GM12878 (cell line): ENCODE data around the gene HSF4. TPM values are rescaled to one million over a fixed set of nuclear protein-coding genes. Genes with fewer than 3 reads are reported as not detected.

ENCODE experiments used
- BCL11A ChIP-seq: IDR thresholded peaks from 2 replicates; pipeline ENCODE4 v1.6.1; 2011; ENCODE audit warnings: low read depth, low read length
- BHLHE40 ChIP-seq, 2 experiments: fragments of 450-650 bp in 1 of 2; IDR thresholded peaks; 2 replicates each; pipeline ENCODE4 v1.6.1; 2011 to 2017; ENCODE audit warnings: low read depth in 2 of 2, borderline replicate concordance in 1 of 2, improper control_type of control experiment in 1 of 2, low read length in 1 of 2, mild to moderate bottlenecking in 1 of 2
- BRCA1 ChIP-seq: IDR thresholded peaks from 2 replicates; pipeline ENCODE4 v1.6.1; 2011; ENCODE audit warnings: low read depth, low read length, improper control_type of control experiment
- CEBPB ChIP-seq, 2 experiments: fragments of 150-350 bp in 1 of 2; IDR thresholded peaks; 2 replicates each; pipeline ENCODE4 v1.6.1; 2012 to 2014; ENCODE audit warnings: low read depth in 2 of 2, low read length in 2 of 2, borderline replicate concordance in 1 of 2, inconsistent platforms in 1 of 2
- CEBPZ ChIP-seq: fragments of 150-350 bp; IDR thresholded peaks from 2 replicates; pipeline ENCODE4 v1.6.1; 2016; ENCODE audit warnings: low read depth, low read length
- EED ChIP-seq: sonication (generic); IDR thresholded peaks from 2 replicates; pipeline ENCODE4 v1.6.1; 2016; ENCODE audit warnings: antibody characterized with exemption, low read depth
- FOXK2 ChIP-seq: fragments of 450-650 bp; IDR thresholded peaks from 2 replicates; pipeline ENCODE4 v1.6.1; 2017; ENCODE audit warnings: mild to moderate bottlenecking, moderate library complexity
- GABPA ChIP-seq: IDR thresholded peaks from 2 replicates; pipeline ENCODE4 v1.6.1; 2014; ENCODE audit warnings: antibody characterized with exemption, low read depth, mild to moderate bottlenecking, inconsistent platforms
- MYC ChIP-seq: IDR thresholded peaks from 2 replicates; pipeline ENCODE4 v1.6.1; 2011; ENCODE audit warnings: mild to moderate bottlenecking, low read length, moderate library complexity, inconsistent platforms; ENCODE audit not compliant: insufficient read depth, insufficient replicate concordance, insufficient read length, severe bottlenecking
- NBN ChIP-seq: fragments of 450-650 bp; IDR thresholded peaks from 2 replicates; pipeline ENCODE4 v1.6.1; 2016
- NR2C1 ChIP-seq: fragments of 450-650 bp; IDR thresholded peaks from 2 replicates; pipeline ENCODE4 v1.6.1; 2017; ENCODE audit warnings: antibody characterized with exemption, mild to moderate bottlenecking, moderate library complexity
- PKNOX1 ChIP-seq: fragments of 450-650 bp; IDR thresholded peaks from 2 replicates; pipeline ENCODE4 v1.6.1; 2016; ENCODE audit warnings: mild to moderate bottlenecking
- POLR2AphosphoS2 ChIP-seq: IDR thresholded peaks from 2 replicates; pipeline ENCODE4 v1.6.1; 2011; ENCODE audit warnings: low read depth, mild to moderate bottlenecking, low read length, improper control_type of control experiment, moderate library complexity
- RCOR1 ChIP-seq: conservative IDR thresholded peaks from 2 replicates; pipeline ENCODE4 v1.6.1; 2012; ENCODE audit warnings: low read depth, low read length, improper control_type of control experiment
- RELB ChIP-seq: fragments of 450-650 bp; IDR thresholded peaks from 2 replicates; pipeline ENCODE4 v1.6.1; 2017; ENCODE audit warnings: low read depth, mild to moderate bottlenecking, moderate library complexity
- TARDBP ChIP-seq: IDR thresholded peaks from 2 replicates; pipeline ENCODE4 v1.6.1; 2016; ENCODE audit warnings: borderline replicate concordance
- TBL1XR1 ChIP-seq: IDR thresholded peaks from 2 replicates; pipeline ENCODE4 v1.6.1; 2012; ENCODE audit warnings: low read depth, low read length, improper control_type of control experiment
- USF1 ChIP-seq: IDR thresholded peaks from 2 replicates; pipeline ENCODE4 v1.6.1; 2011; ENCODE audit warnings: borderline replicate concordance, low read depth, mild to moderate bottlenecking, moderate library complexity, mixed read lengths, low read length; ENCODE audit not compliant: insufficient read depth; ENCODE audit errors: extremely low read length
- ZNF24 ChIP-seq: fragments of 450-650 bp; IDR thresholded peaks from 2 replicates; pipeline ENCODE4 v1.6.1; 2017; ENCODE audit warnings: antibody characterized with exemption, mild to moderate bottlenecking
- ZSCAN29 ChIP-seq: fragments of 450-650 bp; IDR thresholded peaks from 2 replicates; pipeline ENCODE4 v1.6.1; 2017; ENCODE audit warnings: mild to moderate bottlenecking, moderate library complexity
- polyA plus RNA-seq, 11 experiments: library from polyadenylated mRNA; depleted of rRNA in 4 of 11; unstranded in 6 of 11; stranded (reverse) in 5 of 11; fragments of >200 nt; fragmentation: Nextera tagmentation in 4 of 11; fragmentation: Illumina TruSeq in 1 of 11; extraction: Ambion mirVana in 4 of 11; extraction: Trizol in 1 of 11; gene quantifications; 1 replicate in 1 of 11; 2 replicates in 10 of 11; pipeline versions ENCODE4 v1.2.1 to v1.2.3, GENCODE V29; 2011 to 2016; ENCODE audit warnings: inconsistent platforms in 2 of 11, missing spikeins in 2 of 11, low read depth in 1 of 11
- total RNA-seq, 4 experiments: library from RNA; depleted of rRNA in 3 of 4; stranded (reverse); fragments of >200 nt in 3 of 4; fragmentation: Illumina TruSeq in 1 of 4; extraction: Trizol in 1 of 4; gene quantifications; 2 replicates each; pipeline versions ENCODE4 v1.2.1 to v1.2.3, GENCODE V29; 2013 to 2021

HSF4 gene
- total and polyA plus RNA-seq, 10 of the 15 experiments (the other 5 are each of a cell fraction or from before 2014, with no cell fraction given) = 0.31 to 9.9 (median 2.6) TPM; not detected in 1

GRCh38 chr16:67158637-67159600 lies 5.6 kb upstream of the HSF4 start (continued):
- no peak for TF ChIP-seq BCL11A
- TF ChIP-seq CEBPZ = no peak
- TF ChIP-seq GABPA = no peak
- TF ChIP-seq PKNOX1 = peak; percentile 63
- TF ChIP-seq CEBPB (IDR thresholded peaks at IDR 0.05; ENCODE audit: borderline replicate concordance in 1 of 2, low read depth in 2 of 2, low read length in 2 of 2) = no peak
- TF ChIP-seq NR2C1 = no peak
- no peak for TF ChIP-seq TARDBP
- TF ChIP-seq NBN = peak; percentile 48; the same call in 1 of the 2 replicates
- no peak for TF ChIP-seq BRCA1
- no peak for TF ChIP-seq MYC
- no peak; the same call in 1 of the 2 replicates for TF ChIP-seq POLR2AphosphoS2
- no peak for TF ChIP-seq ZNF24
- no peak for TF ChIP-seq USF1
- TF ChIP-seq EED = no peak; the same call in 1 of the 2 replicates
- TF ChIP-seq BHLHE40 (IDR thresholded peaks at IDR 0.05; ENCODE audit: borderline replicate concordance in 1 of 2, low read depth in 2 of 2, low read length in 1 of 2) = peak; percentile 58 to 72; a peak in 2 of 4 replicates
- no peak for TF ChIP-seq TBL1XR1
- TF ChIP-seq RELB = peak; percentile 89
- no peak for TF ChIP-seq ZSCAN29
- no peak for TF ChIP-seq FOXK2
- no peak for TF ChIP-seq RCOR1
